Activated B cell treated with CpG ODN at 0.5 μM for 24 hours (primary cell): ENCODE measurements around the gene AFF3. TPM values are rescaled to one million over a fixed set of nuclear protein-coding genes. Genes with fewer than 3 reads are reported as not detected.

Source experiments
- ATAC-seq: fragments of 200-7000 bp; cut with Tn5 transposase; one replicate; pipeline ENCODE4 v1.10.0; 2021; ENCODE audit warnings: low read depth, mild to moderate bottlenecking, moderate library complexity
- CTCF ChIA-PET: fragments of 350-600 bp; sonication (Branson Sonifier 250); formaldehyde crosslinking; loops from one replicate; lab custom pipeline; 2021; ENCODE audit warnings: antibody characterized with exemption; lab: Charles Lee
- POLR2A ChIA-PET: fragments of 350-600 bp; sonication (Branson Sonifier 250); formaldehyde crosslinking; loops from one replicate; lab custom pipeline; 2021; ENCODE audit warnings: antibody characterized with exemption; lab: Charles Lee
- DNase-seq: peaks from one replicate; pipeline ENCODE4 v3.0.0; 2022
- H3K27ac Mint-ChIP-seq: one replicate; pipeline ENCODE4 v1.8.0; 2020; ENCODE audit warnings: mixed read lengths
- H3K27me3 Mint-ChIP-seq: one replicate; pipeline ENCODE4 v1.8.0; 2021; ENCODE audit warnings: mixed read lengths
- H3K36me3 Mint-ChIP-seq: one replicate; pipeline ENCODE4 v1.8.0; 2021; ENCODE audit warnings: low read depth, mixed read lengths
- H3K4me1 Mint-ChIP-seq: one replicate; pipeline ENCODE4 v1.8.0; 2021; ENCODE audit warnings: mixed read lengths
- H3K4me3 Mint-ChIP-seq: one replicate; pipeline ENCODE4 v1.8.0; 2020; ENCODE audit warnings: mild to moderate bottlenecking, mixed read lengths
- H3K9me3 Mint-ChIP-seq: one replicate; pipeline ENCODE4 v1.8.0; 2020; ENCODE audit warnings: mixed read lengths
- intact Hi-C: fragments of 100-400 bp; cut with micrococcal nuclease; formaldehyde crosslinking; loops from one replicate; pipeline ENCODE4 v1.15.1; 2024
- total RNA-seq: library from RNA; stranded (reverse); gene quantifications from 2 replicates; pipeline ENCODE4 v1.2.3, GENCODE V29; 2022
- TF ChIP-seq, protein P1 (sequence below): fragments of 200-600 bp; IDR thresholded peaks from one replicate; pipeline ENCODE4 v1.8.0; 2022; ENCODE audit warnings: antibody characterized with exemption, mild to moderate bottlenecking

Gene AFF3
- total RNA-seq, 1 donor from 2014 or later, result 271 TPM

GRCh38 chr2:99856119-99856518, 286.3 kb downstream of the AFF3 start:
- ATAC-seq (no peak), DNase-seq (no peak)
- Mint-ChIP-seq H3K27ac (no peak overlapping the region), H3K36me3 (peaks cover 51% of the 10 kb centered on the region), H3K4me3 (no peak overlapping the region), H3K9me3 (no peaks in the 10 kb centered on the region), H3K27me3 (no peaks in the 10 kb centered on the region), H3K4me1 (peaks cover 37% of the 10 kb centered on the region)
- TF ChIP-seq, protein P1, sequence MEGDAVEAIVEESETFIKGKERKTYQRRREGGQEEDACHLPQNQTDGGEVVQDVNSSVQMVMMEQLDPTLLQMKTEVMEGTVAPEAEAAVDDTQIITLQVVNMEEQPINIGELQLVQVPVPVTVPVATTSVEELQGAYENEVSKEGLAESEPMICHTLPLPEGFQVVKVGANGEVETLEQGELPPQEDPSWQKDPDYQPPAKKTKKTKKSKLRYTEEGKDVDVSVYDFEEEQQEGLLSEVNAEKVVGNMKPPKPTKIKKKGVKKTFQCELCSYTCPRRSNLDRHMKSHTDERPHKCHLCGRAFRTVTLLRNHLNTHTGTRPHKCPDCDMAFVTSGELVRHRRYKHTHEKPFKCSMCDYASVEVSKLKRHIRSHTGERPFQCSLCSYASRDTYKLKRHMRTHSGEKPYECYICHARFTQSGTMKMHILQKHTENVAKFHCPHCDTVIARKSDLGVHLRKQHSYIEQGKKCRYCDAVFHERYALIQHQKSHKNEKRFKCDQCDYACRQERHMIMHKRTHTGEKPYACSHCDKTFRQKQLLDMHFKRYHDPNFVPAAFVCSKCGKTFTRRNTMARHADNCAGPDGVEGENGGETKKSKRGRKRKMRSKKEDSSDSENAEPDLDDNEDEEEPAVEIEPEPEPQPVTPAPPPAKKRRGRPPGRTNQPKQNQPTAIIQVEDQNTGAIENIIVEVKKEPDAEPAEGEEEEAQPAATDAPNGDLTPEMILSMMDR, result no peak
- ChIA-PET POLR2A (interaction anchor here (1.2 kb wide), 1 partner anchor 9 kb away, joined by 3 read pairs; no protein-coding TSS in a partner anchor), CTCF (no interaction called here)
- intact Hi-C loops, result no loop called here

DNA sequence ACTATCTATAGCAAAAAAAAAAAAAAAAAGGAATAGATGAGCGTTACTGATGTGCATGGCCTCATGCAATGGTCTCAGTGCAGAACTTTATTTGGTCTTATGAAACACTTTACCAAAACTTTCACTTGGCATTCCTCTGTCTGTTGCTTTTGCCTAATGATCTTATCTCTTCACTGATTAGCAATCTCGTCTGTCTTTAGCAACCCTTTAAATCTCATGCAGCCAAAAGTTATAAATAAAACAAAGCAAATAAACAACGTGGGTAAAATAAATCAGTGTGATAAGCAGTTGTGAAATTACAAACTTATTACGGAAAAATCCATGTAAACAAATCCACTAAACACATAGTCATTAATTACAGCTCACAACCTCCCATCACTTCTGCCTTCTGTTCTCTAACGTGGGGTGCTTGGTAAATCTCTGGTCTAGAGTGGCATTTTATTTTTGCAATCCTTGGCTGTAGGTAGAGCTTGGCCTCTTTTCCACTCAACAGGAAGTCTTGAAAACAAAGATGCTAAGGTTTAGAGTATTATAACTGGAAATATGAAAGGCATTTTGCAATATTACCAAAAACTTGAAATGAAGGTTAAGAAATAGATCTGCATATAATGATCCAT, 288.0 kb downstream of the AFF3 start:
- no peak overlapping the region for H3K27ac Mint-ChIP-seq
- no peak for ATAC-seq
- H3K36me3 Mint-ChIP-seq, result peaks cover 54% of the 10 kb centered on the region
- intact Hi-C loops, result no loop called here
- CTCF ChIA-PET, result no interaction called here
- DNase-seq, result no peak
- TF ChIP-seq, protein P1, result no peak
- peaks cover 28% of the 10 kb centered on the region for H3K4me1 Mint-ChIP-seq
- no peaks in the 10 kb centered on the region for H3K9me3 Mint-ChIP-seq
- POLR2A ChIA-PET, result no interaction called here
- H3K27me3 Mint-ChIP-seq, result no peaks in the 10 kb centered on the region
- H3K4me3 Mint-ChIP-seq, result no peak overlapping the region

GRCh38 chr2:99852956-99853355, 289.4 kb downstream of the AFF3 start:
- intact Hi-C loops, result no loop called here
- CTCF ChIA-PET, result no interaction called here
- Mint-ChIP-seq H3K27ac (no peak overlapping the region), H3K4me1 (peaks cover 22% of the 10 kb centered on the region), H3K9me3 (no peaks in the 10 kb centered on the region), H3K27me3 (no peaks in the 10 kb centered on the region), H3K4me3 (no peak overlapping the region), H3K36me3 (peaks cover 56% of the 10 kb centered on the region)
- no peak for ATAC-seq
- POLR2A ChIA-PET, result no interaction called here
- TF ChIP-seq, protein P1, result no peak
- no peak for DNase-seq

DNA sequence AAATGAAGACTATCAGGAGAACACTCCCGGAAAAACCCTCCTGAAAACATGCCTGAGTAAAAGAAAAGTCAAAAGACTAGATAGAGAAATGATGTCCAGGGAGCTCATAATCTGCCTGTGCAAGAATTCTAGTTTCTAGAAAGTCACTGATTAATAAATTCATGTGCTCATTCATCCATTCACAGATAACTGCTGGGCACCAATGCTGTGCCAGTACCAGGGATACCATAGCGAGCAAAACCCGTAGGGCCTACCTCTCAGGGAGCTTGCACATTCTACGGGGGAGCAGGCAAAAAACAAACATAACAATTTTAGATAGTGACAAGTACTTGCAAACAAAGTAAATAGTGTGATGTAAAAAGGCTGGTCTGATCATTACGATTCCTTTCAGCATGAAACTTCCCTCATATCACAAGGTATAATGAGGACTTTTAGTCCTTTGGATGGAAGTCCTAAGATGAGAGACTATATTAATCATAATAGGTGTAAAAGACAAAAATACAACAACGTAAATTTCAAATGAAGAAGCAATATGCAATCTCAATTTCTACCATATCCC, 289.9 kb downstream of the AFF3 start:
- Mint-ChIP-seq H3K27me3 (no peaks in the 10 kb centered on the region), H3K36me3 (peaks cover 58% of the 10 kb centered on the region), H3K27ac (peak overlapping the region; percentile 12), H3K4me3 (no peak overlapping the region), H3K4me1 (peaks cover 18% of the 10 kb centered on the region), H3K9me3 (no peaks in the 10 kb centered on the region)
- ATAC-seq, result no peak
- ChIA-PET CTCF (interaction anchor here (0.8 kb wide), 1 partner anchor 410 kb away, joined by 3 read pairs; no protein-coding TSS in a partner anchor), POLR2A (no interaction called here)
- TF ChIP-seq, protein P1, result no peak
- intact Hi-C loops, result no loop called here
- no peak for DNase-seq

GRCh38 chr2:99851811-99852210, 290.6 kb downstream of the AFF3 start:
- ATAC-seq (no peak), DNase-seq (no peak)
- H3K4me3 Mint-ChIP-seq, result no peak overlapping the region
- ChIA-PET CTCF (interaction anchor here (0.8 kb wide), 1 partner anchor 411 kb away, joined by 3 read pairs; no protein-coding TSS in a partner anchor), POLR2A (no interaction called here)
- H3K36me3 Mint-ChIP-seq, result peaks cover 62% of the 10 kb centered on the region
- intact Hi-C loops, result no loop called here
- H3K4me1 Mint-ChIP-seq, result peaks cover 16% of the 10 kb centered on the region
- H3K9me3 Mint-ChIP-seq, result no peaks in the 10 kb centered on the region
- TF ChIP-seq, protein P1, result no peak
- H3K27ac Mint-ChIP-seq, result no peak overlapping the region
- no peaks in the 10 kb centered on the region for H3K27me3 Mint-ChIP-seq
